ENCODE results near the gene TNK1. TPM values are rescaled to one million over a fixed set of nuclear protein-coding genes. Genes with fewer than 3 reads are reported as not detected.
A peak's percentile ranks its signal among the peaks of the same experiment; 100 is the strongest.

The TNK1 gene
- total and polyA plus RNA-seq, 2 of the 8 experiments (the other 6 are each of a cell fraction or from before 2014, with no cell fraction given) = 7.6 to 9.5 TPM

- H3K4me2 ChIP-seq (ENCODE audit: insufficient read depth in 1 of 2, low read depth in 2 of 2, low read length in 2 of 2) = peak overlapping the region; percentile 84 to 90
- H3K4me3 ChIP-seq (ENCODE audit: extremely low read depth in 1 of 4, insufficient read depth in 2 of 4, low read depth in 3 of 4, low read length in 4 of 4) = peak overlapping the region; percentile 67 to 94 (median 74)
- peak overlapping the region; percentile 91 for H3K56ac ChIP-seq (replicated peaks; ENCODE audit: insufficient read length, low read depth, low read length)
- no peak overlapping the region for H3K14ac ChIP-seq (ENCODE audit: insufficient read length)
- no peaks in the 10 kb centered on the region for H3K9me3 ChIP-seq (ENCODE audit: insufficient read depth in 2 of 2, low read depth in 1 of 2, low read length in 1 of 2)
- no peak overlapping the region for H3K4ac ChIP-seq (replicated peaks; ENCODE audit: insufficient read length, low read depth, low read length)
- H2BK15ac ChIP-seq (ENCODE audit: low read length) = no peak overlapping the region
- H2BK120ac ChIP-seq (replicated peaks; ENCODE audit: low read depth, low read length) = no peak overlapping the region
- no peak overlapping the region for H2BK12ac ChIP-seq (ENCODE audit: low read depth, low read length)
- H4K20me1 ChIP-seq (replicated peaks in 1 of 2; ENCODE audit: control insufficient read depth in 1 of 2, insufficient read depth in 2 of 2, low read length in 2 of 2) = peaks cover 0 to 8% of the 10 kb centered on the region in 2 experiments
- no peak overlapping the region for H4K91ac ChIP-seq (replicated peaks; ENCODE audit: insufficient read length, low read length)
- no peak overlapping the region for H3K23ac ChIP-seq (ENCODE audit: insufficient read length)
- peaks cover 5% of the 10 kb centered on the region for H3K79me1 ChIP-seq (ENCODE audit: low read depth, low read length)
- no peak overlapping the region for H2AK5ac ChIP-seq (ENCODE audit: low read depth, low read length)
- DNase-seq (ENCODE audit: low read depth in 1 of 2, low spot score in 2 of 2) (no peak), FAIRE-seq (no peak)
- TF ChIP-seq HDAC2 (IDR thresholded peaks at IDR 0.05; ENCODE audit: borderline replicate concordance in 1 of 2, low read depth in 2 of 2, low read length in 2 of 2) (peak in 1 of 2 experiments; percentile 84; a peak in 1 of 4 replicates), HDAC6 (IDR thresholded peaks at IDR 0.05; ENCODE audit: low read depth, low read length) (no peak), E2F6 (IDR thresholded peaks at IDR 0.05) (no peak), MAFK (IDR thresholded peaks at IDR 0.05; ENCODE audit: low read depth, low read length) (no peak), TCF12 (IDR thresholded peaks at IDR 0.05; ENCODE audit: low read depth, low read length) (no peak), MAX (IDR thresholded peaks at IDR 0.05) (0 out of 2 replicates have a peak, but pooled peaks have one; percentile 3)
- ChIA-PET POLR2A (ENCODE audit: partially characterized antibody) (interaction anchor here (0.6 to 8.2 kb wide), 23 partner anchors 10 to 205 kb away, joined by 3 to 66 read pairs (median 4); partner anchors contain the start of genes CHRNB1, FGF11, KCTD11 and PHF23), CTCF (ENCODE audit: partially characterized antibody) (interaction anchor here (0.8 to 3.5 kb wide), 10 partner anchors 8 to 157 kb away, joined by 3 to 26 read pairs (median 5); partner anchors contain the start of genes TMEM102 and TMEM95)
- H3K36me3 ChIP-seq (ENCODE audit: control insufficient read depth in 2 of 4, insufficient read depth in 4 of 4, low read length in 3 of 4) = peaks cover 0 to 5% (median 1%) of the 10 kb centered on the region in 4 experiments; a peak in 1 of 8 replicates
- WGBS, 2 experiments (ENCODE audit: extremely low coverage in 1 of 2, insufficient coverage in 1 of 2, insufficient read length in 1 of 2, insufficient replicate concordance in 2 of 2, low coverage in 1 of 2, low lambda C conversion rate in 2 of 2, missing lambda C conversion rate in 1 of 2) = 4% methylated on average over 8 of the region's 13 CpGs; no CpG with 5 or more reads in 1 of the 2 experiments
- H2AFZ ChIP-seq (ENCODE audit: low read length) = no peak overlapping the region
- peaks cover 15% of the 10 kb centered on the region; the same call in 1 of the 2 replicates for H3K23me2 ChIP-seq (ENCODE audit: low read depth, low read length)
- peaks cover 0 to 8% of the 10 kb centered on the region in 2 experiments; a peak in 1 of 4 replicates for H3K79me2 ChIP-seq (ENCODE audit: control insufficient read depth in 1 of 2, insufficient read depth in 2 of 2, low read length in 2 of 2)
- H3K27ac ChIP-seq (ENCODE audit: low read depth, low read length) = peak overlapping the region; percentile 81; the same call in 1 of the 2 replicates
- no peak overlapping the region for H4K8ac ChIP-seq (ENCODE audit: extremely low read depth, insufficient read depth, low read length)
- peak overlapping the region; percentile 96 for H3K18ac ChIP-seq (ENCODE audit: extremely low read depth, low read length)
- H3K27me3 ChIP-seq (replicated peaks in 1 of 4; ENCODE audit: control insufficient read depth in 3 of 4, extremely low read depth in 1 of 4, insufficient read depth in 3 of 4, low read length in 3 of 4) = no peaks in the 10 kb centered on the region; a peak in 1 of 7 replicates
- H4K5ac ChIP-seq (ENCODE audit: insufficient read length, low read depth, low read length) = peak overlapping the region; percentile 79
- peak overlapping the region in 3 of 4 experiments; percentile 19 to 42 (median 34); a peak in 3 of 7 replicates for H3K9ac ChIP-seq (replicated peaks in 1 of 4; ENCODE audit: extremely low read depth in 1 of 4, low read depth in 3 of 4, low read length in 3 of 4)
- peaks cover 0 to 15% (median 11%) of the 10 kb centered on the region in 4 experiments; a peak in 5 of 7 replicates for H3K4me1 ChIP-seq (replicated peaks in 1 of 4; ENCODE audit: control insufficient read depth in 3 of 4, insufficient read depth in 4 of 4, low read length in 3 of 4)
- H2BK5ac ChIP-seq (ENCODE audit: low read depth, low read length) = peak overlapping the region; percentile 76
- H2BK20ac ChIP-seq (ENCODE audit: low read length) = no peak overlapping the region
Measured at GRCh38 chr17:7403727-7403976, 22.8 kb downstream of the TNK1 start.
